NOMO-1 treated with DMSO at 0.1 percent for 48 hours (cell line): Measurements from ENCODE around the gene MINK1.
A peak's percentile ranks its signal among the peaks of the same experiment; 100 is the strongest.

ENCODE experiments used
- DNase-seq: peaks from one replicate; lab custom pipeline; 2025; ENCODE audit not compliant: unreplicated experiment; lab: John Stamatoyannopoulos, UW

Gene MINK1

DNA sequence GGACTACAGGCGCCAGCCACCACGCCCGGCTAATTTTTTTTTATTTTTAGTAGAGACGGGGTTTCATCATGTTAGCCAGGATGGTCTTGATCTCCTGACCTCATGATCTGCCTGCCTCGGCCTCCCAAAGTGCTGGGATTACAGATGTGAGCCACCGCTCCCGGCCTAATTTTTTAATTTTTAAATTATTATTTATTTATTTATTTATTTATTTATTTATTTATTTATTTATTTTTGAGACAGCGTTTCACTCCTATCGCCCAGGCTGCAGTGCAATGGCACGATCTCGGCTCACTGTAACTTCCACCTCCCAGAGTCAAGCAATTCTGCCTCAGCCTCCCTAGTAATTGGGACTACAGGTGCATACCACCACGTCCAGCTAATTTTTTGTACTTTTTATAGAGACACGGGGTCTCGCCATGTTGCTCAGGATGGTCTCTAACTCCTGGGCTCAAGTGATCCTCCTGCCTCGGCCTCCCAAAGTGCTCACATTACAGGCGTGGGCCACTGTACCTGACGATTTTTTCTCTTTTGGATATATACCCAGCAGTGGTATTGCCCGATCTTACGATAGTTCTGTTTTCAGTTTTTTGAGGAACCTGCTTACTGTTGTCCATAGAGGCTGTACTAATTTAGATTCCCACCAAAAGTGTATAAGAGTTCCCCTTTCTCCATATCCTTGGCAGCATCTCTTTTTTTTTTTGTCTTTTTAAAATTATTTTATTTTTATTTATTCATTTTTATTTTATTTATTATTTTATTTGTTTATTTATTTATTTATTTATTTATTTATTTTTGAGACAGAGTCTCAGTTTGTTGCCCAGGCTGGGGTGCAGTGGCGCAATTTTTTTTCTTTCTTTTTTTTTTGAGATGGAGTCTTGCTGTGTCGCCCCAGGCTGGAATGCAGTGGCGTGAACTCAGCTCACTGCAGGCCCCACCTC, 36.2 kb downstream of the MINK1 start:
- DNase-seq: peak; percentile 27

DNA sequence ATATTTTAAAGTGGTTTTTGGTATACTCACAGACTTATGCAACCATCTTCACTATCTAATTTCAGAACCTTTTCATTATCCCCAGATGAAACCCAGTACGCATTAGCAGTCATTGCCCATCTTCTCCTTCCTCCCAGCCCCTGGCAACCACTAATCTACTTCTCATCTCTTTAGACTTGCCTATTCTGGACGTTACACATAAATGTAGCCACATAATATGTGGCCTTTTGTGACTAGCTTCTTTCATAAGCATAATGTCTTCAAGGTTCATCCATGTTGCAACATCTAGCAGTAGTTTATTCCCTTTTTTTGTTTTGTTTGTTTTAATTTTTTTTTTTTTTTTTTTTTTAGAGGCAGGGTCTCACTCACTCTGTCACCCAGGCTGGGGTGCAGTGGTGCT, 37.7 kb downstream of the MINK1 start:
- peak; percentile 75 for DNase-seq

DNA sequence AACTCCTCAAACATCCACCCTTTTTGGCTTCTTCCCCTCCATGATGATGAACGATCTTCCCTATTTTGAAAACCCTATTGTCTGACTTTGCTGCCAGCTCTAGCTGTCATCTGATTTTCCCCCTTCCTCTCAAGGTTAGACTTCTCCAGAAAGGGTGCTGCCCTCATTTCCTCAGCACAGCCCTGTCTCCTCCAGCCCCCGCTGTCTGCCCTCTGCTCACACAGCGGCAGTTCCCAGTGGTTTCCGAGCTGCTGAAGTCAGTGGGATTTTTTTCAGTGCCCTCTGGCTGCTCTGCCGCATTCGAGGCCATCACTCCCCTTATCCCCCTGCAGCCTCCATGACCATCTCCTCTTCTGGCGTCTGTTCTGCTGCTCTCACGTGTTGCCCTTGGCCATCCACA, 39.6 kb downstream of the MINK1 start:
- no peak for DNase-seq

GRCh38 chr17:4877089-4877488, 43.9 kb downstream of the MINK1 start:
- DNase-seq: no peak

- DNase-seq: no peak
Observed at GRCh38 chr17:4879601-4880000, 46.5 kb downstream of the MINK1 start.

DNA sequence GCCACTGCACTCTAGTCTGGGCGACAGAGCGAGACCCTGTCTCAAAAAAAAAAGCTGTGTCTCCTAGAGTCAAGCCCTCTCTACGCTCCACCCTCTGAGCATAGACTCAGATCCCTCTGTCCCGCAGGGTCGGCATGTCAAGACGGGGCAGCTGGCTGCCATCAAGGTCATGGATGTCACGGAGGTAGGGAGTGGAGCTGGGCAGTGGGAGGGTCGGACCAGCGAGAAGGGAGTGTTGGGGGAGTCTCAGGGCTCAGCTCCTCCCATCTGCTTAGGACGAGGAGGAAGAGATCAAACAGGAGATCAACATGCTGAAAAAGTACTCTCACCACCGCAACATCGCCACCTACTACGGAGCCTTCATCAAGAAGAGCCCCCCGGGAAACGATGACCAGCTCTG, 47.7 kb downstream of the MINK1 start:
- no peak for DNase-seq

DNA sequence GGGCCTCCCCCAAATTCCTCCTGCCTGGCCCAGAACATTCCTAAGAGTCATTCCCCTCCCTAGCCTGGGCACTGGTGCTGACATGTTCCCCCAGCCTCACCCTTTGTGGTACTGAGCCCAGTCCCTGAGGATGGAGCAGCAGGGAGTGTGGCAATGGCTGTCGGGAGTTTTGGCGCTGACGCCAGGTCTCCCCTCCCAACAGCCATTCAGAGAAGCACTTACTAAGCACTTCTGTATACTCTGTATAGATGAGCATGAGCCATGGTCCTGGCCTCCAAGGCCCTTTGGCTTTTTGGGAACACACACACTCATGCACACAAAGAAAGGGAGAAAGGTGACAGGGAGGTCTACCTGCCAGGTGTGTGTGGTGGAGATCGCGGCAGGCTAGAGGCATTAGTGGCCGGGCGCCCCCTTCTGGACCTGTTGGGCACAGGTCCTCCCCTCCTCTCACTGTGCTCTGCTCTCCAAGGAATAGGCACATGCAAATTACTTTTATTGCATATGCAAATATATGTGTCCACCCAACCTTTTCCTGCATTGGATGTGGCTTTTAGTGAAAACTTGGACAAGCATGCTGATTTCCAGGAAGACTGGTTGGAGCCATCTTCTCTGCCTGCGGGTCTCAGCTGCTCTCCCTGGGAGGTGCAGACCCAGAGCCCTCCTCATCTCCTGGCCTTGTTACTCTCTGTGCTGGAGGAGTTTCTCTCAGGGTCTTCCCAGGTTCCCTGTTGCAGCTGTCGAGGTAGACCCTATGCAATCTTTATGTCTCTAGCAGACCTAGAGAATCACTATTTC, 48.8 kb downstream of the MINK1 start:
- DNase-seq: peak; percentile 36

- DNase-seq: no peak
Observed at GRCh38 chr17:4884489-4884888, 51.3 kb downstream of the MINK1 start.

- DNase-seq: no peak
Observed at GRCh38 chr17:4886830-4887229, 53.7 kb downstream of the MINK1 start.

GRCh38 chr17:4887581-4887980, 54.4 kb downstream of the MINK1 start:
- DNase-seq: no peak

GRCh38 chr17:4891411-4892410, 58.6 kb downstream of the MINK1 start:
- no peak for DNase-seq

- DNase-seq: no peak
Observed at GRCh38 chr17:4892499-4893221, 59.5 kb downstream of the MINK1 start.

DNA sequence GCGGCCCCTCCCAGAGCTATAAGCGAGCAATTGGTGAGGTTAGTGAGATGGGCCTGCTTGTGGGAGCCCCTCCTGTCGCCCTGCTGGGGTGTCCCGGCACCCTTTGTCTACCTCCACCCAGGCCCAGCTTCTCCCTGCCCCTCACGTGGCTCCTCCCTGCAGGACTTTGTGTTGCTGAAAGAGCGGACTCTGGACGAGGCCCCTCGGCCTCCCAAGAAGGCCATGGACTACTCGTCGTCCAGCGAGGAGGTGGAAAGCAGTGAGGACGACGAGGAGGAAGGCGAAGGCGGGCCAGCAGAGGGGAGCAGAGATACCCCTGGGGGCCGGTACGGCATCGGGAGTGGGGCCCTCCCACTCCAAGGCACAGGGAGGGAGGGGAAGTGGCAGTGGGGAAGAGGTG, 60.1 kb downstream of the MINK1 start:
- no peak for DNase-seq

GRCh38 chr17:4893721-4894560, 60.8 kb downstream of the MINK1 start:
- no peak for DNase-seq

GRCh38 chr17:4895121-4895520, 62.0 kb downstream of the MINK1 start:
- DNase-seq: no peak

DNA sequence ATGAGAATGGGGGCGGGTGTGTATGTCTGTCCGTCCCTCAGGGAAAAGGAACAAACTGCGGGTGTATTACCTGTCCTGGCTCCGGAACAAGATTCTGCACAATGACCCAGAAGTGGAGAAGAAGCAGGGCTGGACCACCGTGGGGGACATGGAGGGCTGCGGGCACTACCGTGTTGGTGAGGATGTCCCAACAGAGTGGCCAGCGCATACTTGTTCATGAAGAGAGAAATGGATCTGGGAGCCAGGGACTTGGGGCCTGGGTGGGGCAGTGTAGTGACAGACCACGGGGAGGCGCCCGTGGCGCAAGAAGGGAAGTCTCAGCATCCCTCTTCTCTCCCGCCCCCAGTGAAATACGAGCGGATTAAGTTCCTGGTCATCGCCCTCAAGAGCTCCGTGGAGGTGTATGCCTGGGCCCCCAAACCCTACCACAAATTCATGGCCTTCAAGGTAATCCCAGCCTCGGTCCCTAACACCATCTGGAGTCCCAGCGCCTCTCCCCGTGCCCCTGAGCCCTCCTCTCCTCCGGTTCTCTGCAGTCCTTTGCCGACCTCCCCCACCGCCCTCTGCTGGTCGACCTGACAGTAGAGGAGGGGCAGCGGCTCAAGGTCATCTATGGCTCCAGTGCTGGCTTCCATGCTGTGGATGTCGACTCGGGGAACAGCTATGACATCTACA, 62.7 kb downstream of the MINK1 start:
- no peak for DNase-seq

DNA sequence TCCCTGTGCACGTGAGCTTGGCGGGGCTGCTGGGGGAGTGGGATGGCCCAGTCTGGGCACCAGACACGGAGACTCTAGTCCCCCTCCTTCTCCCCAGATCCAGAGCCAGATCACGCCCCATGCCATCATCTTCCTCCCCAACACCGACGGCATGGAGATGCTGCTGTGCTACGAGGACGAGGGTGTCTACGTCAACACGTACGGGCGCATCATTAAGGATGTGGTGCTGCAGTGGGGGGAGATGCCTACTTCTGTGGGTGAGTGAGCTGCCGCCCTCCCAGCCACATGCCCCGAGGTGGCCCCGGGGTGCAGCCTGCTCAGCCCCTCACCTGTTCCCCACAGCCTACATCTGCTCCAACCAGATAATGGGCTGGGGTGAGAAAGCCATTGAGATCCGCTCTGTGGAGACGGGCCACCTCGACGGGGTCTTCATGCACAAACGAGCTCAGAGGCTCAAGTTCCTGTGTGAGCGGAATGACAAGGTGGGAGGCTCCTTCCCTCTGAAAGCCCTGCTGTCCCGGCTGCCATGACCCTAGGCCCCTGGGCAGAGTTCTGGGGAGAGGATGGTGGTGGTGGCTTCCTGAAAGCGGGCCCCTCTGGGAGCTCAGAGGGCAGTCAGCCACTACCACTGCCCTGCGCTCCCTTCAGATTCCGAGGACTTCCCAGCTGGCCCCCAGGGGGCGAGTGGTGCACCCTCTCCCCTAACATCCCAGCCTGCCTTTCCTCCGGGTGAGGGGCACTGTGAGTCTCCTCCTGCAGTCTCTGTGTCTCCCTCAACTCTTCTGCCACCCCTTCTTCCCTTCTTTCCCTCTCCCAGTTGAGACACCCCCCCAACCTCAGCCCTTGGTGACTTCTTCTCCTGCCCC, 63.4 kb downstream of the MINK1 start:
- DNase-seq: no peak

- DNase-seq: no peak
Observed at GRCh38 chr17:4897198-4897687, 64.1 kb downstream of the MINK1 start.
